A673 (cell line): ENCODE data around the gene DCUN1D5.

ENCODE experiments used
- EZH2 ChIP-seq: fragments of 200-600 bp; sonication (generic); IDR thresholded peaks from 2 replicates; pipeline ENCODE4 v1.6.1; 2017; ENCODE audit warnings: borderline replicate concordance, low read depth, mild to moderate bottlenecking, mixed read lengths, antibody characterized with exemption, low read length; ENCODE audit not compliant: poor library complexity, severe bottlenecking
- TF ChIP-seq, protein P1 (sequence below): fragments of 300-800, 200-600 bp; sonication (generic); conservative IDR thresholded peaks from 2 replicates; pipeline ENCODE4 v1.5.1; 2017; ENCODE audit warnings: low read depth, mild to moderate bottlenecking, antibody characterized with exemption, low read length, moderate library complexity, mixed read lengths

DNA sequence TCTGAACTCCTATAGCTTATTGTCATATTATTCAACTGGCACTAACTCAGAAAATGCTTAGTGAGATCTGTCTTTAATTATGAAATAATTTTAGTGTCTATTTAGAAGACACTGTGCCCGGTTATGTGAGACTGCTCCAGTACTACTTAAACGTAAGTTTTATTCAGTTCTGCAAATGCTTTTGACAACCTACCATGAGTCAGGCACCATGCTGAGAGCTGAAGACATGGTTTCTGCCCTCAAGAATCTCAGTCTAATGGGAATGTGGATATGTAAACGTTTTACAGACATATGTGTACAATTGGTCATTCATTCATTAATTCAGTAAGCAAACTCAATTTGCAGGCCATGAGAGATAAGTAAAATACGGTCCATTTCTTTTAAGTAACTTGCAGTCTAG is 40.0 kb downstream of the DCUN1D5 start:
- TF ChIP-seq, protein P1, sequence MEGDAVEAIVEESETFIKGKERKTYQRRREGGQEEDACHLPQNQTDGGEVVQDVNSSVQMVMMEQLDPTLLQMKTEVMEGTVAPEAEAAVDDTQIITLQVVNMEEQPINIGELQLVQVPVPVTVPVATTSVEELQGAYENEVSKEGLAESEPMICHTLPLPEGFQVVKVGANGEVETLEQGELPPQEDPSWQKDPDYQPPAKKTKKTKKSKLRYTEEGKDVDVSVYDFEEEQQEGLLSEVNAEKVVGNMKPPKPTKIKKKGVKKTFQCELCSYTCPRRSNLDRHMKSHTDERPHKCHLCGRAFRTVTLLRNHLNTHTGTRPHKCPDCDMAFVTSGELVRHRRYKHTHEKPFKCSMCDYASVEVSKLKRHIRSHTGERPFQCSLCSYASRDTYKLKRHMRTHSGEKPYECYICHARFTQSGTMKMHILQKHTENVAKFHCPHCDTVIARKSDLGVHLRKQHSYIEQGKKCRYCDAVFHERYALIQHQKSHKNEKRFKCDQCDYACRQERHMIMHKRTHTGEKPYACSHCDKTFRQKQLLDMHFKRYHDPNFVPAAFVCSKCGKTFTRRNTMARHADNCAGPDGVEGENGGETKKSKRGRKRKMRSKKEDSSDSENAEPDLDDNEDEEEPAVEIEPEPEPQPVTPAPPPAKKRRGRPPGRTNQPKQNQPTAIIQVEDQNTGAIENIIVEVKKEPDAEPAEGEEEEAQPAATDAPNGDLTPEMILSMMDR = no peak
- TF ChIP-seq EZH2 = no peak
